ENCODE data around the gene AASDH. TPM values are rescaled to one million over a fixed set of nuclear protein-coding genes. Genes with fewer than 3 reads are reported as not detected.

Gene AASDH
- total RNA-seq, 1 experiment from 2014 or later = 8.5 TPM

DNA sequence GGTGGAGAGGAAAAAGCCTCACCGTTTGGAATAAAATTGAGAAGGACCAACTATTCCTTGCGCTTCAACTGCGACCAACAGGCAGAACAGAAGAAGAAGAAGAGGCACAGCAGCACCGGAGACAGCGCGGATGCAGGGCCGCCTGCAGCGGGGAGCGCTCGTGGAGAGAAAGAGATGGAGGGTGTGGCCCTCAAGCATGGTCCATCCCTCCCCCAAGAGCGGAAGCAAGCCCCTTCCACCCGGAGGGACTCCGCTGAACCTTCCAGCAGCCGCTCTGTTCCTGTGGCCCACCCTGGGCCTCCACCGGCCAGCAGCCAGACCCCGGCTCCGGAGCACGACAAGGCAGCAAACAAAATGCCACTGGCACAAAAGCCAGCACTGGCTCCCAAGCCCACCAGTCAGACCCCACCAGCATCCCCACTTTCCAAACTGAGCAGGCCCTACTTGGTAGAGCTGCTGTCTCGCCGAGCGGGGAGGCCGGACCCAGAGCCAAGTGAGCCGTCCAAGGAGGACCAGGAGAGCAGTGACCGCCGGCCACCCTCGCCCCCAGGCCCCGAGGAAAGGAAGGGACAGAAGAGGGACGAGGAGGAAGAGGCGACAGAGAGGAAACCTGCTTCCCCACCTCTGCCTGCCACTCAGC lies 71.2 kb downstream of the AASDH start:
- no peaks in the 10 kb centered on the region for H3K4me1 Mint-ChIP-seq (ENCODE audit: low read depth, unreplicated experiment)
- H3K27ac Mint-ChIP-seq (ENCODE audit: unreplicated experiment) = no peak overlapping the region
- CTCF ChIA-PET = no interaction called here
- H3K4me3 Mint-ChIP-seq (ENCODE audit: low read depth, unreplicated experiment) = no peak overlapping the region
- H3K27me3 Mint-ChIP-seq (ENCODE audit: unreplicated experiment) = no peaks in the 10 kb centered on the region
- H3K36me3 Mint-ChIP-seq (ENCODE audit: insufficient read depth, unreplicated experiment) = peaks cover 3% of the 10 kb centered on the region
- peaks cover 3% of the 10 kb centered on the region for H3K9me3 Mint-ChIP-seq (ENCODE audit: low read depth, unreplicated experiment)
- no TSS peak for BruUV-seq (replicated peaks)
- TF ChIP-seq, protein P1, sequence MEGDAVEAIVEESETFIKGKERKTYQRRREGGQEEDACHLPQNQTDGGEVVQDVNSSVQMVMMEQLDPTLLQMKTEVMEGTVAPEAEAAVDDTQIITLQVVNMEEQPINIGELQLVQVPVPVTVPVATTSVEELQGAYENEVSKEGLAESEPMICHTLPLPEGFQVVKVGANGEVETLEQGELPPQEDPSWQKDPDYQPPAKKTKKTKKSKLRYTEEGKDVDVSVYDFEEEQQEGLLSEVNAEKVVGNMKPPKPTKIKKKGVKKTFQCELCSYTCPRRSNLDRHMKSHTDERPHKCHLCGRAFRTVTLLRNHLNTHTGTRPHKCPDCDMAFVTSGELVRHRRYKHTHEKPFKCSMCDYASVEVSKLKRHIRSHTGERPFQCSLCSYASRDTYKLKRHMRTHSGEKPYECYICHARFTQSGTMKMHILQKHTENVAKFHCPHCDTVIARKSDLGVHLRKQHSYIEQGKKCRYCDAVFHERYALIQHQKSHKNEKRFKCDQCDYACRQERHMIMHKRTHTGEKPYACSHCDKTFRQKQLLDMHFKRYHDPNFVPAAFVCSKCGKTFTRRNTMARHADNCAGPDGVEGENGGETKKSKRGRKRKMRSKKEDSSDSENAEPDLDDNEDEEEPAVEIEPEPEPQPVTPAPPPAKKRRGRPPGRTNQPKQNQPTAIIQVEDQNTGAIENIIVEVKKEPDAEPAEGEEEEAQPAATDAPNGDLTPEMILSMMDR (IDR thresholded peaks at IDR 0.05; ENCODE audit: unreplicated experiment) = no peak
- intact Hi-C loops (cut with micrococcal nuclease; ENCODE audit: unreplicated experiment) = no loop called here
- no peak for DNase-seq

DNA sequence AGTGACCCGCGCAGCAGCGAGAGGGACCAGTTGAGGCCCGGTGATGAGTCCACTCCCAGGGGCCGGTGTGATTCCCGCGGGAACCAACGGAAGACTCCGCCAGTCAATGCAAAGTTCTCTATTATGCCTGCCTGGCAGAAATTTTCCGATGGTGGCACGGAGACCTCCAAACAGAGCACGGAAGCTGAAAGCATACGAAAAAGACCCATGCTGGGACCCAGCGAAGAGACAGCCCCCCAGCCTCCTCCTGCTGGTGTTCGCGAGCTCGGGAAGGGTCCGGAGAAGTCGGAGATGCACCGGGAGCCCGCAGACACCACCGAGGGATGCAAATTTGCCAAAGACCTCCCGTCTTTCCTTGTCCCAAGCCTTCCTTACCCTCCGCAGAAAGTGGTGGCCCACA lies 71.7 kb downstream of the AASDH start:
- CTCF ChIA-PET = no interaction called here

DNA sequence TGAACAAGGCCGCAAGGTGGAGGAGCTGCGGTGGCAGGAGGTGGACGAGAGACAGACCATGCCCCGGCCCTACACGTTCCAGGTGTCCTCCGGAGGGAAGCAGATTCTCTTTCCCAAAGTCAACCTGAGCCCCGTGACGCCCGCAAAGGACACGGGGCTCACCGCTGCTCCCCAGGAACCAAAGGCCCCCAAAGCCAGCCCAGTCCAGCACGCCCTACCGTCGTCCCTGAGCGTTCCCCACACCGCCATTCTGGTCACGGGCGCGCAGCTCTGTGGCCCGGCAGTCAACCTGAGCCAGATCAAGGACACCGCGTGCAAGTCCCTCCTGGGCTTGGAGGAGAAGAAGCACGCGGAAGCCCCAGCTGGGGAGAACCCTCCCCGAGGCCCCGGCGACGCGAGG lies 72.2 kb downstream of the AASDH start:
- BruUV-seq (replicated peaks) = no TSS peak
- H3K27me3 Mint-ChIP-seq (ENCODE audit: unreplicated experiment) = no peaks in the 10 kb centered on the region
- no peak for DNase-seq
- no peak overlapping the region for H3K27ac Mint-ChIP-seq (ENCODE audit: unreplicated experiment)
- intact Hi-C loops (cut with micrococcal nuclease; ENCODE audit: unreplicated experiment) = no loop called here
- H3K9me3 Mint-ChIP-seq (ENCODE audit: low read depth, unreplicated experiment) = peaks cover 3% of the 10 kb centered on the region
- TF ChIP-seq, protein P1 (IDR thresholded peaks at IDR 0.05; ENCODE audit: unreplicated experiment) = no peak
- CTCF ChIA-PET = no interaction called here
- no peak overlapping the region for H3K4me3 Mint-ChIP-seq (ENCODE audit: low read depth, unreplicated experiment)
- peaks cover 3% of the 10 kb centered on the region for H3K36me3 Mint-ChIP-seq (ENCODE audit: insufficient read depth, unreplicated experiment)
- H3K4me1 Mint-ChIP-seq (ENCODE audit: low read depth, unreplicated experiment) = no peaks in the 10 kb centered on the region

More for the DNA sequence above, 71.7 kb downstream of the AASDH start:
- Mint-ChIP-seq H3K9me3 (ENCODE audit: low read depth, unreplicated experiment) (peaks cover 3% of the 10 kb centered on the region), H3K4me3 (ENCODE audit: low read depth, unreplicated experiment) (no peak overlapping the region), H3K27me3 (ENCODE audit: unreplicated experiment) (no peaks in the 10 kb centered on the region), H3K36me3 (ENCODE audit: insufficient read depth, unreplicated experiment) (peaks cover 3% of the 10 kb centered on the region), H3K4me1 (ENCODE audit: low read depth, unreplicated experiment) (no peaks in the 10 kb centered on the region), H3K27ac (ENCODE audit: unreplicated experiment) (no peak overlapping the region)
- no peak for DNase-seq
- intact Hi-C loops (cut with micrococcal nuclease; ENCODE audit: unreplicated experiment) = no loop called here
- TF ChIP-seq, protein P1 (IDR thresholded peaks at IDR 0.05; ENCODE audit: unreplicated experiment) = no peak
- no TSS peak for BruUV-seq (replicated peaks)

DNA sequence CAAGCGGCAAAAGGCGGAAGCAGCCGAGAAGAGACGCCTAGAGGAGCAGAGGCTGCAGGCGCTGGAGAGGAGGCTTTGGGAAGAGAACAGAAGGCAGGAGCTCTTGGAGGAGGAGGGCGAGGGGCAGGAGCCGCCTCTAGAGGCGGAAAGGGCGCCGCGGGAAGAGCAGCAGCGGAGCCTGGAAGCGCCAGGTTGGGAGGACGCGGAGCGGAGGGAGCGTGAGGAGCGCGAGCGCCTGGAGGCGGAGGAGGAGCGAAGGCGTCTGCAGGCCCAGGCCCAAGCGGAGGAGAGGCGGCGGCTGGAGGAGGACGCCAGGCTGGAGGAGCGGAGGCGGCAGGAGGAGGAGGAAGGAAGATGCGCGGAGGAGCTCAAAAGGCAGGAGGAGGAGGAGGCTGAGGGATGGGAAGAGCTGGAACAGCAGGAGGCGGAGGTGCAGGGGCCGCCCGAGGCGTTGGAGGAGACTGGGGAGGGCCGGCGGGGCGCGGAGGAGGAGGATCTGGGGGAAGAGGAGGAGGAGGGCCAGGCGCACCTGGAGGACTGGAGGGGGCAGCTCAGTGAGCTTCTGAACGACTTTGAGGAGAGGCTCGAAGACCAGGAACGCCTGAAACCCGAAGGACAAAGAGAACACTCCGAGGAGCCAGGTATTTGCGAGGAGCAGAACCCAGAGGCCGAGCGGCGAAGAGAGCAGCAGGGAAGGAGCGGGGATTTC lies 72.9 kb downstream of the AASDH start:
- CTCF ChIA-PET = no interaction called here
- peaks cover 3% of the 10 kb centered on the region for H3K9me3 Mint-ChIP-seq (ENCODE audit: low read depth, unreplicated experiment)
- H3K27ac Mint-ChIP-seq (ENCODE audit: unreplicated experiment) = no peak overlapping the region
- no peak overlapping the region for H3K4me3 Mint-ChIP-seq (ENCODE audit: low read depth, unreplicated experiment)
- BruUV-seq (replicated peaks) = no TSS peak
- TF ChIP-seq, protein P1 (IDR thresholded peaks at IDR 0.05; ENCODE audit: unreplicated experiment) = no peak
- peaks cover 3% of the 10 kb centered on the region for H3K36me3 Mint-ChIP-seq (ENCODE audit: insufficient read depth, unreplicated experiment)
- no peak for DNase-seq
- H3K27me3 Mint-ChIP-seq (ENCODE audit: unreplicated experiment) = no peaks in the 10 kb centered on the region
- no peaks in the 10 kb centered on the region for H3K4me1 Mint-ChIP-seq (ENCODE audit: low read depth, unreplicated experiment)
- intact Hi-C loops (cut with micrococcal nuclease; ENCODE audit: unreplicated experiment) = no loop called here

All from Calu3 (cell line).